ENCODE measurements around the gene KIR2DL1. TPM values are rescaled to one million over a fixed set of nuclear protein-coding genes. Genes with fewer than 3 reads are reported as not detected.

Gene KIR2DL1
- not detected in 2 replicates for total RNA-seq

DNA sequence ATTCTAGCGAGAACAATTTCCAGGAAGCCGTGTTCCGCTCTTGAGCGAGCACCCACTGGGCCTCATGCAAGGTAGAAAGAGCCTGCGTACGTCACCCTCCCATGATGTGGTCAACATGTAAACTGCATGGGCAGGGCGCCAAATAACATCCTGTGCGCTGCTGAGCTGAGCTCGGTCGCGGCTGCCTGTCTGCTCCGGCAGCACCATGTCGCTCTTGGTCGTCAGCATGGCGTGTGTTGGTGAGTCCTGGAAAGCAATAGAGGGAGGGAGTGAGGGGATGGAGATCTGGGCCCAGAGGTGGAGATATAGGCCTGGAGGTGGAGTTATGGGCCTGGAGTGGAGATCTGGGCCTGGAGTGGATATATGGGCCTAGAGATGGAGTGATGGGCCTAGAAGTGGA is at the start of gene KIR2DL1:
TSS of gene KIR2DL1 (plus strand) at position 148 of the 400 bp plus-strand sequence. CDS start at position 206, 58 bp downstream.

DNA sequence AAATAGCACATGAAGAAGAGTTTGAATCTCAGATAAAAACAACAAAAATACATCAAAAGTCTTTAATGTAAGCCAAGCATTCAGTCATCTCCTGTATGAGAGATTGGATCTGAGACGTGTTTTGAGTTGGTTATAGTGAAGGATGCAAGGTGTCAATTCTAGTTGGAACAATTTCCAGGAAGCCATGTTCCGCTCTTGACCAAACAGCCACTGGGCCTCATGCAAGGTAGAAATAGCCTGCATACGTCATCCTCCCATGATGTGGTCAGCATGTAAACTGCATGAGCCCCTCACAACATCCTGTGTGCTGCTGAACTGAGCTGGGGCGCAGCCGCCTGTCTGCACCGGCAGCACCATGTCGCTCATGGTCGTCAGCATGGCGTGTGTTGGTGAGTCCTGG is 45.5 kb upstream of the KIR2DL1 start, which contains the start of gene KIR3DL3:
TSS of gene KIR3DL3 (plus strand) at position 301 of the 400 bp plus-strand sequence. CDS start at position 356, 55 bp downstream.

DNA sequence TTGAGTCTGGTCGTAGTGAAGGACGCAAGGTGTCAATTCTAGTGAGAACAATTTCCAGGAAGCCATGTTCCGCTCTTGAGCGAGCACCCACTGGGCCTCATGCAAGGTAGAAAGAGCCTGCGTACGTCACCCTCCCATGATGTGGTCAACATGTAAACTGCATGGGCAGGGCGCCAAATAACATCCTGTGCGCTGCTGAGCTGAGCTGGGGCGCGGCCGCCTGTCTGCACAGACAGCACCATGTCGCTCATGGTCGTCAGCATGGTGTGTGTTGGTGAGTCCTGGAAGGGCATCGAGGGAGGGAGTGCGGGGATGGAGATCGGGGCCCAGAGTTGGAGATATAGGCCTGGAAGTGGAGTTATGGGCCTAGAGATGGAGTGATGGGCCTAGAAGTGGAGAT is 31.3 kb upstream of the KIR2DL1 start, which contains the start of gene KIR2DL3:
TSS of gene KIR2DL3 (plus strand) at position 208 of the 400 bp plus-strand sequence. CDS start at position 241, 33 bp downstream.

DNA sequence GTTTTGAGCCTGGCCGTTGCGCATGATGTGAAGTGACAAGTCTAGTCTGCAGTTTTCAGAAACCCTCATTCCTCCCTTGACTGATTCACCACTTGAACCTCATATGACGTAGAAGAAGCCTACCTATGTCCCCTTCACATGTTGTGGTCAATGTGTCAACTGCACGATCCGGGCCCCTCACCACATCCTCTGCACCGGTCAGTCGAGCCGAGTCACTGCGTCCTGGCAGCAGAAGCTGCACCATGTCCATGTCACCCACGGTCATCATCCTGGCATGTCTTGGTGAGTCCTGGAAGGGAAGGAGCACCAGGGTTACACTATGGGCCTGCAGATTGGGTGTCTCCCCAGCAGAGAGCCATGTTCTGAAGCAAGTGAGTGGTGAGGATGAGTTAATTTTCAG is 33.8 kb downstream of the KIR2DL1 start, which contains the start of gene KIR2DL4:
TSS of gene KIR2DL4 (plus strand) at position 201 of the 400 bp plus-strand sequence. CDS start at position 243, 42 bp downstream.

DNA sequence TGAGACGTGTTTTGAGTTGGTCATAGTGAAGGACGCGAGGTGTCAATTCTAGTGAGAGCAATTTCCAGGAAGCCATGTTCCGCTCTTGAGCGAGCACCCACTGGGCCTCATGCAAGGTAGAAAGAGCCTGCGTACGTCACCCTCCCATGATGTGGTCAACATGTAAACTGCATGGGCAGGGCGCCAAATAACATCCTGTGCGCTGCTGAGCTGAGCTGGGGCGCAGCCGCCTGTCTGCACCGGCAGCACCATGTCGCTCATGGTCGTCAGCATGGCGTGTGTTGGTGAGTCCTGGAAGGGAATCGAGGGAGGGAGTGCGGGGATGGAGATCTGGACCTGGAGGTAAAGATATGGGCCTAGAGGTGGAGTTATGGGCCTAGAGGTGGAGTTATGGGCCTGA is 46.7 kb downstream of the KIR2DL1 start, which contains the start of gene KIR3DL1:
TSS of gene KIR3DL1 (plus strand) at position 218 of the 400 bp plus-strand sequence.

DNA sequence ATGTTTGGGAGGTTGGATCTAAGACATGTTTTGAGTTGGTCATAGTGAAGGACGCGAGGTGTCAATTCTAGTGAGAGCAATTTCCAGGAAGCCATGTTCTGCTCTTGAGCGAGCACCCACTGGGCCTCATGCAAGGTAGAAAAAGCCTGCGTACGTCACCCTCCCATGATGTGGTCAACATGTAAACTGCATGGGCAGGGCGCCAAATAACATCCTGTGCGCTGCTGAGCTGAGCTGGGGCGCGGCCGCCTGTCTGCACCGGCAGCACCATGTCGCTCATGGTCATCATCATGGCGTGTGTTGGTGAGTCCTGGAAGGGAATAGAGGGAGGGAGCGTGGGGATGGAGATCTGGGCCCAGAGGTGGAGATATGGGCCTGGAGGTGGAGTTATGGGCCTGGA is 62.9 kb downstream of the KIR2DL1 start, which contains the start of gene KIR2DS4:
TSS of gene KIR2DS4 (plus strand) at position 181 of the 400 bp plus-strand sequence.

Other genes with a start within 250 kb of the KIR2DL1 start
- gene LILRA2, start 196.0 kb upstream of the KIR2DL1 start, total RNA-seq, result not detected in 2 replicates
- not detected in 2 replicates for gene LILRA1, start 176.2 kb upstream of the KIR2DL1 start, total RNA-seq
- not detected in 2 replicates for gene LILRB1, start 139.3 kb upstream of the KIR2DL1 start, total RNA-seq
- gene LILRB4, start 106.8 kb upstream of the KIR2DL1 start, total RNA-seq, result not detected in 2 replicates
- not detected in 2 replicates for gene KIR3DL3, start 45.4 kb upstream of the KIR2DL1 start, total RNA-seq
- not detected in 2 replicates for gene KIR2DL3, start 31.3 kb upstream of the KIR2DL1 start, total RNA-seq
- not detected in 2 replicates for gene KIR2DL4, start 33.8 kb downstream of the KIR2DL1 start, total RNA-seq
- not detected in 2 replicates for gene KIR3DL1, start 46.7 kb downstream of the KIR2DL1 start, total RNA-seq
- gene KIR2DS4, start 62.9 kb downstream of the KIR2DL1 start, total RNA-seq, result not detected in 2 replicates
- gene KIR3DL2, start 80.7 kb downstream of the KIR2DL1 start, total RNA-seq, result not detected in 2 replicates
- gene FCAR, start 104.4 kb downstream of the KIR2DL1 start, total RNA-seq, result not detected in 2 replicates
- not detected in 2 replicates for gene NCR1, start 136.4 kb downstream of the KIR2DL1 start, total RNA-seq
- gene NLRP7, start 177.7 kb downstream of the KIR2DL1 start, total RNA-seq, result under 0.01 TPM in 1 of 2 replicates, not detected in the other
- gene NLRP2, start 196.6 kb downstream of the KIR2DL1 start, total RNA-seq, result 10.3 and 16.2 TPM in 2 replicates

Data from nasal cavity respiratory epithelium epithelial cell of viscerocranial mucosa (primary cell).